Prostate gland (tissue), 2 donors: ENCODE results near the gene IFITM10.

Experiments
- CTCF ChIP-seq, 4 experiments: fragments of 200-600 bp in 2 of 4; fragments of 450-650 bp in 2 of 4; sonication (generic) in 2 of 4; IDR thresholded peaks; 1 replicate in 3 of 4; 2 replicates in 1 of 4; pipeline ENCODE4 v1.5.1; 2016 to 2019; ENCODE audit warnings: antibody characterized with exemption in 4 of 4, mild to moderate bottlenecking in 2 of 4, moderate library complexity in 2 of 4
- POLR2AphosphoS5 ChIP-seq: sonication (generic); formaldehyde crosslinking; IDR thresholded peaks from one replicate; pipeline ENCODE4 v1.6.1; 2017; ENCODE audit warnings: antibody characterized with exemption

DNA sequence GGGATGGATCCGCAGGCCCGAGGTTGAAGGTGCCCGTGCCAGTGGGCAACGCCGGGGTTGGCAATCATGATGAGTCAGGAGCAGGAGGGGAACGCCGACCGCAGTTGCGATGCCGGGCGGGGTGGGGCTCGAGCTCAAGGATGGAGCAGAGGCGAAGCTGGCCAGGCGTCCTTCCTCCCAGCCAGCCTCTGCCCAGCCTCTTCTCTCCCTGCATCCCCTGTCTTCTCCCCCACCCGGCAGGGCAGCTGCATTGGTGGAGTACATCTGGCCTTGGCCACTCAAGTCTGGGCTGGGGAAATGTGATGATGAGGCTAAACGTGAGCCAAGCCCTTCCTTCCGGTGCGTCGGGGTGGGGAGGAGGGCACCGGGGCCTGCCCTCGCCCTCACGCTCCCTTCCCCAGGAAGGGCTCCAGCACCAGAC lies 3.9 kb downstream of the IFITM10 start:
- TF ChIP-seq POLR2AphosphoS5 (no peak), CTCF (IDR thresholded peaks at IDR 0.05) (no peak)
